GM18858 (cell line): ENCODE measurements around the gene TP73.

Experiments
- ATAC-seq: cut with Tn5 transposase; IDR thresholded peaks from one replicate; pipeline ENCODE4 v1.9.1; 2021; ENCODE audit not compliant: unreplicated experiment

Gene TP73

DNA sequence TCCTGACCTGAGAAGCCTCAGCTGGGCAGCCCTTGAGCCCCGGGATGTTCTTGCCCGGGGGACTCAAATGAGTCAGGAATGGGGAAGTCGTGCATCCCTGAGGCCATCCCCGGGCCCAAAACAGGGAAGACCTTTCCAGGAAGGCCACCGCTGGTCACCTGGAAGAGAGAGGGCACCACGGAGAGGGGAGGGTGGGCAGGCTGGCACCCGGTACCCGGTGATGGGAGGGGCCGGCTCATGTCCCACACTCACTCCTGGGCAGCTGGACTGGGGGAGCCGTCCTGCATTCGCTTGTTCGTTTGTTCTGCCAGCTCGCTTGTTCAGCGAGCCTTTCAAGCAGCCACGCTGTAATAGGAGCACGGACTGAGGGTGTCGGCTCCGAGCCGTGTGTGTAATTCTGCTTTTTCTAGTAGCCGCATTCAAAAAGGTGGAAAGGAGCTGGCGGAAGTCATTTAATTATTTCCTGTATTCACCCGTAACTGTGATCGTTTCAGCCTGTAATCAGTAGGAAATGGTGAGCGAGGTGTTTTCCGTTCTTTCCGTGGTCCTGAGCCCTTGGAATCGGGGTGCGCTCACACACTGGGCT lies 51.6 kb downstream of the TP73 start:
- no peak for ATAC-seq

DNA sequence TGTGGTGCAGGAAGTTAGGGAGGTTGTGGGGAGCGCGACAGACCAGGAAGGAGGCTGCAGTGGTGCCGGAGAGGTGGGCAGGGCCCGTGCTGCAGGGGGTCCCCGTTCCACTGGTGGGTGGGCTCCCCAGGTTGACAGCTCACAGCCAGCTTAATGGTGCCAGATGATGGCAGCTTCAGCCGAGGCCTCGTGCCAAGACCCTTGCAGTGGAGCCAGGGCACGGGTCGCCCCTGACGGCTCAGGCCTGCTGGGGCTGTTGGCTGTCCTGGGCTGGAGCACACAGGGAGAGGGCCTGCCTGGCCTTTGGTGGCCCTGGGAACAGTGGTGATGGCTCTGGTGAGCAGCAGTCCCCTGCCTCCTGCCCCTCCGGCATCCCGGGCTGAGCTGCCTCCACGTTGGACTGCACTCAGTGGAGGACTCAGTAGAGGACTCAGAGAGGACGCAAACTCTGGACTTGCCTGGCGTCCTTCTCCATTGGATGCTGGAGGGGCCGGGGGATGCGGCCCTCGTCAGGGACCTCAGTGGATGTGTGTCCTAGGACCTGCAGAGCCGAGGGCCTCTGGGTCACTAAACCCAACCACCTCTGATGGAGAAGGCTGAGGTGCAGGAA lies 53.1 kb downstream of the TP73 start:
- ATAC-seq: no peak

- ATAC-seq: no peak
These were observed 54.5 kb downstream of the TP73 start for GRCh38 chr1:3706651-3707297.

DNA sequence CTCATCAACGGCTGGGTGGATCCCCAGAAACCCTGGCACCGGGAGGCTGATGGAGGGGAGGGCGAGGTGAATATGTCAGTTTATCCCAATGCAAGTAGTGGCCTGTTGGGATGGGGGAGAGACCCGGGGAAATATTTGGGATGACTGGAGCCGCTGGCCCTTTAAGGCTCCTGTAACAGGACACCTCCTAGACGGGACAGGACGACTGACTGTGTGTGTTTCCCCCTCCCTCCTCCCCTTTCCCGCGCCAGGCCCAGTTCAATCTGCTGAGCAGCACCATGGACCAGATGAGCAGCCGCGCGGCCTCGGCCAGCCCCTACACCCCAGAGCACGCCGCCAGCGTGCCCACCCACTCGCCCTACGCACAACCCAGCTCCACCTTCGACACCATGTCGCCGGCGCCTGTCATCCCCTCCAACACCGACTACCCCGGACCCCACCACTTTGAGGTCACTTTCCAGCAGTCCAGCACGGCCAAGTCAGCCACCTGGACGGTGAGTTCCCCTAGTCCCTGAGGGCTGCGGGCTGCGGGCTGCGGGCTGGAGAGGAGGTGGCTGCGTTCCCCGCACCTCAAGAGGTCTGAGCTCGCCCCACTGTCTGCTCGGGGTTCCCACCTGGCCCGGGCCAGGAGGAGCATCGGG lies 55.1 kb downstream of the TP73 start:
- no peak for ATAC-seq

GRCh38 chr1:3707939-3708328 lies 55.6 kb downstream of the TP73 start:
- ATAC-seq: no peak

DNA sequence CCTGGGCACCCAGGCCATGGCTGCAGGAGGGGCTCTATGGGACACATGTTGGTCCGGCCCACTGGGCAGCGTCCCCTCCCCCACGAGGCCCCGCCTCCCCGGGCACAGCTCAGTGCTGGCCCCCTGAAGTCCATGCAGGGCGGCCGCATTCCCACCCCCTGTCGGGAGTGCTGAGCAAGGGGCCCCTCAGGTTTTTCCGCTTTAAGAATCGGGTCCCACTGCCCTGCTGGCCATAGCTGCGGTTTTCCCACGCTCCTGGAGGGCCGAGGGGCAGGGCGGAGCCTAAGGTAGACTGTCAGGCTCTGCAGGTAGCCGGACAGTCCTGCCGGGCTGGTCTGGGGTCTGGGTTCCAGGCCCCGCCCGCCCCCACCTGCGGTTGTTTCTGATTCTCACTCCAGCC lies 56.5 kb downstream of the TP73 start:
- no peak for ATAC-seq

DNA sequence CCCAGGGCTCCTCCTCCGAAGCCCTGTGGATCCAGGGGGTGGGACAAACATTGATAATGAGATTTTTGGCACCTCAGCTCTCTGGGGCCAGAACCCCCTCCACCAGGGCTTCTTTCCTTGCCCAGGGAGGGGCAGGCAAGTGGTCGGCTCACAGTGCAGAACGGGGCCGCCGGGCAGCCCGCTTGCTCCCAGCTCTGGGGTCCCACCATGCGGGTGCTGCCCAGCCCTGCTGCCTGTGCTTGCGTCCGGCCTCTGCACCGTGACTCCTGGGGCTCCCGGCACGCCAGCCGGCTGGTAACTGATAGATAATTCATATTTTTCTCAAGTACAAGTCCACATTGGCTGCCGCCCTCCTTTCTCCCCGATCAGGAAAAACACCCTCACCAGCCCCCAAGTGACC lies 57.9 kb downstream of the TP73 start:
- no peak for ATAC-seq

DNA sequence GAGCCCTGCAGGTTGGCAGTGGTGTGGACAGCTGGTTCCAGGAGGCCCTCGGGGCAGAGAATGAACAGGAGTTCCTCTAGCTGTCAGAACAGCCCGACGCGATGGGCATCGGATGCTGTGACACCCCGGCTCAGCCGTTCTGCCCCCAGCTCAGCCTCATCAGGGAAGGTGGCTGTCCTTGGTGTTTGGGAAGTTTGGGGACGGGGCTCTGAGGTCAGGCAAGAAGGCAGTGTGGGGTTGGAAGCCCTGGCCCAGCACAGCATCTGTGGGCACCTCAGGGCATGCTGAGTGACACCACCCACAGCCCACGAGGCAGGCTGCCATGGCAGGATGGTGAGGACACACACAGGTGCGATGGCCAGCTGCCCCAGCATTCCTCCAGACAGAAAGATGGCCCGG lies 59.1 kb downstream of the TP73 start:
- no peak for ATAC-seq

GRCh38 chr1:3711780-3712451 lies 59.6 kb downstream of the TP73 start:
- ATAC-seq: no peak

GRCh38 chr1:3712573-3713535 lies 60.5 kb downstream of the TP73 start:
- no peak for ATAC-seq

DNA sequence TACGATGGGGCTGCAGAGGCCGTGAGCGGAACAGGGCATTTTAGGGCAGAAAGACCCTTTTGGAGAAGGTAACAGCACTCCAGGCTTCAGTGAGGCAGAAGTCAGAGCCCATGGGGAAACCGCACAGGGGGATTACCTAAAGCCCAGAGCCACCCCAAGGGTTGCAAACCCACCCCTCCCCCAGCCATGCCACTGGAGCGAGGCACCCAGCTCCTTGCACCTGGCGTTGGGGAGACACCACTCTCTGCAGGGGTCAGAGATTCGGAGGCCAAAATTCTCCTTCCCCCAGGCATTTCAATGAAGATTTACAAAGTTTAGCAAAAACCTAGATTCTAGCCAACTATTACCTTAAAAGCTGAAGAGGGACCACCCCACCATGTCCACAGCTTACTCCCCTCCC lies 61.5 kb downstream of the TP73 start:
- no peak for ATAC-seq

DNA sequence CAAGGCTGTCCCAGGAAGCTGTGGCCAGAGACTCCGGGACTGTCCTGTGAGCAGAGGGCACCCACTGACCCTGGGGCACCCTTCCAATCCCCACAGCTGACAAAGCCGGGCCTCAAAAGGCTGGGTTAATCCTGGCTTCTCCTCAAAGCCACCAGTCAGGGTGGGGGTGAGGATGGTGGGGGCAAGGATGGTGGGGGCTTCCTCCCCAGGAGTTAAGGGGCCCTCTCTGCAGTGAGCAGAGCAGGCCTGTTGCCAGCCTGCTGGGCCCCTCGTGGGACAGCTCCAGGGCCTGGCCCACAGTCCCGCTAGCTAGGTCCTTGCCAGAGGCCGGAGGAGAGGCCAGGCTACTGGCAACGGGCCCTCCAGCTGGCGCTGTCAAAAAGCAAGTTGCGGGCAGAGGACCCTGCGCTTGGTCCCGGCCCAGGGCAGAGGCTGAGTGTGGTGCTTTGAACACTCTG lies 62.0 kb downstream of the TP73 start:
- ATAC-seq: no peak

DNA sequence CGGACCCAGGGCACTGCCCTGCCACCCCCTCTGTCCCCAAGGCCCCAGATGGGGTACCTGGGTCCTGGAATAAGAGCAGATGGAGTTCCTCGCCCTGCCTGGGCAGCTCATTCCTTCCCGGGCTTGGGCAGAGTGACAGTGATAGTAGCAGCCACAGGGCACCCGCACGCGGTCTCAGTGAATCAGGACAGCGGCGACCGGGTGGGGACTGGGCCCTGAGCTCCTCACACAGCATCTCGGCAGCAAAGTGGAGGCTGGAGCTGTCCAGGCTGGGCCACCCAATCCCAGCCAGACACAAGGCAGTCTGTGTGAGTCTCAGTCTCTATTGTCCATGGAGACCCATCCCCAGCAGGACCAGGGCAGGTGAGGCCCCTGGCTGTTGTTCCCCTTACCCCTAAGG lies 62.5 kb downstream of the TP73 start:
- no peak for ATAC-seq

GRCh38 chr1:3716351-3716750 lies 64.0 kb downstream of the TP73 start:
- ATAC-seq: no peak

DNA sequence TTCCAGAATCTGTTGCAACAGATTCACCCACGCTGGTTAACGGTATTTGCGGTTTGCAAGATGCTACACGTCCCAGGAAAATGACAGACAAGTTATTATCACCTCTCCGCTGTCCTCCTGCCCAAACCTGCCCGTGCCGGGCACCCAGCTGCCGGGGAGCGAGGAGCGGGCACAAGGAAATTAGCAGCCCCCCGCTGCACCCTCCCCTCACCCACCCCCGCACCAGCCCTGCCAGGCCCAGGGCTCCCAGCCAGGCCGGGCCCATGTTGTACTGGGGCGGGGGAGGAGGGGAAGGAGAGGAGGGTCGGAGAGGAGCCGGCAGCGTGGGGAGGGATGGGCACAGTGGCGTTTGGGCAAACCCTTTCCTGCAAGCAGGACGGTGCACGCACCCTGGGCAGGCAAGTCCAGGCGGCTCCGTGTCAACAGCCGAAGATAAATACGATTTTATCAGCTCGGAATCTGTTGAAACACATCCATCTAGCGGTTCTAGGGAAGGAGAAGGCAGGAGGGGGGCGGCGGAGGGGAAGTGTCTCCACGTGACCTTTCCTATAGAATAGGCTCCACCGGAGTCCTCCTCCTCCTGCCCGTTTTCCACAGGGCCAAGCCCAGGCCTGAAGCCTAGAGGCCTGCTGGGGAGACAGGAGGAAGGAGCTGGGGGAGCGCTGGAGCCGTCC lies 64.9 kb downstream of the TP73 start:
- no peak for ATAC-seq

DNA sequence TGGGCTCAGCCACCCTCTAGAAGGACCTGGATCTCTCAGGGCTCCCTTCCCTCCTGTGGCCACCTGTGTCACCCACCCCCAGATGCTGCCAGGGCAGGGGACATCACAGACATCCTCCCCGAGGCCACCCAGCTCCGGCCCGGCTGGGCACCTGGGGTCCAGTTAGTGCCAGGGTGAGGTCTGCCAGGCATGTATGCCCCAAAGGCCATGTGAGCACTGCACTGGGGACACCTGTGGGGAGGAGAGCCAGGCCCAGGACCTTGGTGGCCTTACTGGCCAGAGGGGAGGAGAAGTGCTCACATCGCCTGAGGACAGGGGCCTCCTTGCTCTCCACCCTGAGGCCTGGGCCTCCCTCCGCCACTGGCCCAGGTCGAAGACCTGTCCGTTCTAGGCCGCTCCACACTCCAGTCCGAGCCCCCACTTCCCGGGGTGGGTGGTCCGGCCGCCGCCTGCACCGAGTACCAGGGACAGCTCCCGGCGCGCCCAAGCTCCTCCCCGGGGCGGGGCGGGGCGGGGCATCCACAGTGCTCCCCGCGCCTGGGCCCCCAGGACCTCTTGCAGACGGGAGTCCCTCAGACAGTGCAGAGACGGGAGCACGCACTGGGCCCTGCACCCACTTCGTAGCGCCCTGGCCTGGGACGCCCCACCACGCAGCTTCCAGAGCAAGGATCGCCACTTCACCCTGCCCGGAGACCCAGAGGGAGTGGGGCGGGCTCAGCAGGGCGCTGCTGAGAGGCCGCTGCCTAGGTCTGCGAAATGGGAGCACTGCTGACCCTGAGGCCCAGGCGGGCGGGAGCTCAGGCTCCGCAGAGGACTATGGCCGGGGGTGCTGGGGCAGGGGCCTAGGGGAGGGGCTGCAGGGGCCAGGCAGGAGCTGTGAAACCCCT lies 65.6 kb downstream of the TP73 start:
- ATAC-seq: no peak

DNA sequence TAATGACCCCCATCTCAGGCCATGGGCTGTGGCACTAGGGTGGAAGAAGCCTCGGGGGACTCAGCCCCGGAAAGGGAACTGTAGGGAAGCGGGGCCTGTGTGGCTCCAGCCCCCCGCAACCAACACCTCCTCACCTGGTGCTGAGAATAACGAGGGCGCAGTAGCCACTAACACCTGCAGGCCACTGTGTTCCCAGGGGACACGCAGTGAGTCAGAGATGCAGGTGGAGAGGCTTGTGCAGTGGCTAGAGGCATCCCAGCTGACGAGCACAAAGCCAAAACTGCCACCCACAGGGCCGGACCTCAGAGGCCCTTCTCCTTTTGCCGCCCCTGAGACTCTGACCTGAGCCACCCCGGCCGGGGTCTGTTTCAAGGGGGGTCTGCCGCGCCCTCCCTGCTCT lies 66.4 kb downstream of the TP73 start:
- ATAC-seq: no peak

DNA sequence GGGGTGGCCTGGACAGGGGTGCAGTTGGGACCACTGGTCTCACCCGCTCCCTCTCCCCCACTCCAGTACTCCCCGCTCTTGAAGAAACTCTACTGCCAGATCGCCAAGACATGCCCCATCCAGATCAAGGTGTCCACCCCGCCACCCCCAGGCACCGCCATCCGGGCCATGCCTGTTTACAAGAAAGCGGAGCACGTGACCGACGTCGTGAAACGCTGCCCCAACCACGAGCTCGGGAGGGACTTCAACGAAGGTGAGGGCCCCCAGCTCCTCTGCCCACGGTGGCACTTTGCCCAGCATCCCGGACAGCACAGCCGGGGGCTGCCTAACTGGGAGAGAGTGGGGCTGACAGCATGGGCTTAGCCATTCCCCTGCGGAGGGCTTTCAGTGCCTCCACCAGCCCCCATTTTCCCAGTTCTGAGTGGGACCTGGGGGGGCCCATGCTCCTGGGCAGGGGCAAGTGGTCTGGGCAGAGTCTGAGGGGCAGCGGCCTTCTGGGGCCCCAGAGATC lies 69.7 kb downstream of the TP73 start:
- no peak for ATAC-seq

- no peak for ATAC-seq
These were observed 70.5 kb downstream of the TP73 start for GRCh38 chr1:3722846-3723245.
